Left forelimb (tissue), 1 donor: ENCODE results near the gene GPX6.
"Not testable (repeated sequence)": the region's sequence is repeated elsewhere in the genome, so short reads cannot be mapped to it uniquely, and the experiment has no call there.

Experiments used
- DNase-seq: peaks from one replicate; pipeline ENCODE4 v3.0.0-alpha.2; 2018; ENCODE audit warnings: low spot score

Gene GPX6

GRCh38 chr6:28515676-28516075 lies at the start of gene GPX6:
TSS of gene GPX6 (minus strand) at chr6:28515793. CDS start at chr6:28515743, 50 bp downstream.
- no peak for DNase-seq

GRCh38 chr6:28563430-28564095 lies 48.0 kb upstream of the GPX6 start:
- DNase-seq = no peak

GRCh38 chr6:28558629-28559028 lies 43.0 kb upstream of the GPX6 start:
- no peak for DNase-seq

- no peak for DNase-seq
These were observed 39.5 kb upstream of the GPX6 start for GRCh38 chr6:28555136-28555535.

GRCh38 chr6:28553986-28554881 lies 38.6 kb upstream of the GPX6 start:
- no peak for DNase-seq

GRCh38 chr6:28553384-28553985 lies 37.9 kb upstream of the GPX6 start:
- no peak for DNase-seq

GRCh38 chr6:28551891-28552666 lies 36.5 kb upstream of the GPX6 start:
- no peak for DNase-seq

GRCh38 chr6:28547003-28547402 lies 31.4 kb upstream of the GPX6 start:
- DNase-seq = not testable (repeated sequence)

GRCh38 chr6:28545955-28546354 lies 30.4 kb upstream of the GPX6 start:
- DNase-seq = no peak

GRCh38 chr6:28543651-28544610 lies 28.3 kb upstream of the GPX6 start:
- peak; percentile 76 for DNase-seq

- DNase-seq = no peak
These were observed 27.1 kb upstream of the GPX6 start for GRCh38 chr6:28542440-28543296.

GRCh38 chr6:28541996-28542395 lies 26.4 kb upstream of the GPX6 start:
- no peak for DNase-seq

- DNase-seq = no peak
These were observed 22.0 kb upstream of the GPX6 start for GRCh38 chr6:28537509-28538140.

- no peak for DNase-seq
These were observed 21.5 kb upstream of the GPX6 start for GRCh38 chr6:28537065-28537464.

- no peak for DNase-seq
These were observed 19.3 kb upstream of the GPX6 start for GRCh38 chr6:28534875-28535274.

- no peak for DNase-seq
These were observed 18.7 kb upstream of the GPX6 start for GRCh38 chr6:28534306-28534705.

GRCh38 chr6:28531479-28532128 lies 16.0 kb upstream of the GPX6 start:
- no peak for DNase-seq

- DNase-seq = no peak
These were observed 15.2 kb upstream of the GPX6 start for GRCh38 chr6:28530777-28531176.

GRCh38 chr6:28525496-28526039 lies 10.0 kb upstream of the GPX6 start, which contains the start of gene GPX5:
TSS of gene GPX5 (plus strand) at chr6:28525881. CDS start at chr6:28526014, 133 bp downstream.
- no peak for DNase-seq
